ENCODE results near the gene GOLT1B.

DNA sequence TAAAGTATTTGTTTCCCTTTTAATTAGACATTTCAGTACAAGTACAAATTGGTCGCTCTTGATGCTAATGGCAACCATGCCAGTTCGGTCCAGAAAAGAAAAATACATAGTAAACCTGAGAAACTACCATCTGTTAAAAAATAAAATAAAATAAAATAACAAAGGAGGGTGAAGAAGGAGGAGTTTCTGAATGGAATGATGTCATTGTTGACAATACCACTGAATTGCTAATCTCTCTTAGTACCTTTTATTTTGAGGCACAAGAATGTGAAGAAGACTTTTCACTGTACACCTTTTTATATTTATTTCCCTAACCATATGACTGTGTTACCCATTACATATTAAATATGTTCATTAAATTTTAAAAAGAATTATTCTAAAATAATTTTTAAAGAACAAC is 44.0 kb downstream of the GOLT1B start:
- TF ChIP-seq, protein P1, sequence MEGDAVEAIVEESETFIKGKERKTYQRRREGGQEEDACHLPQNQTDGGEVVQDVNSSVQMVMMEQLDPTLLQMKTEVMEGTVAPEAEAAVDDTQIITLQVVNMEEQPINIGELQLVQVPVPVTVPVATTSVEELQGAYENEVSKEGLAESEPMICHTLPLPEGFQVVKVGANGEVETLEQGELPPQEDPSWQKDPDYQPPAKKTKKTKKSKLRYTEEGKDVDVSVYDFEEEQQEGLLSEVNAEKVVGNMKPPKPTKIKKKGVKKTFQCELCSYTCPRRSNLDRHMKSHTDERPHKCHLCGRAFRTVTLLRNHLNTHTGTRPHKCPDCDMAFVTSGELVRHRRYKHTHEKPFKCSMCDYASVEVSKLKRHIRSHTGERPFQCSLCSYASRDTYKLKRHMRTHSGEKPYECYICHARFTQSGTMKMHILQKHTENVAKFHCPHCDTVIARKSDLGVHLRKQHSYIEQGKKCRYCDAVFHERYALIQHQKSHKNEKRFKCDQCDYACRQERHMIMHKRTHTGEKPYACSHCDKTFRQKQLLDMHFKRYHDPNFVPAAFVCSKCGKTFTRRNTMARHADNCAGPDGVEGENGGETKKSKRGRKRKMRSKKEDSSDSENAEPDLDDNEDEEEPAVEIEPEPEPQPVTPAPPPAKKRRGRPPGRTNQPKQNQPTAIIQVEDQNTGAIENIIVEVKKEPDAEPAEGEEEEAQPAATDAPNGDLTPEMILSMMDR (IDR thresholded peaks at IDR 0.05; ENCODE audit: insufficient read depth, low read depth, low read length), result no peak
- no peak for TF ChIP-seq EZH2 (IDR thresholded peaks at IDR 0.05; ENCODE audit: insufficient read depth, low read length)

All from astrocyte (in vitro differentiated cells and primary cell).